ENCODE data around the gene C4orf50. TPM values are rescaled to one million over a fixed set of nuclear protein-coding genes. Genes with fewer than 3 reads are reported as not detected.

Gene C4orf50
- total and polyA plus RNA-seq, 4 donors: under 0.01 to 0.17 TPM; not detected in 2

- DNase-seq (ENCODE audit: low spot score): no peak
- 47% methylated on average over 54 of the region's 54 CpGs for WGBS
- Histone ChIP-seq H3K4me1 (ENCODE audit: control insufficient read depth in 4 of 4, insufficient read depth in 4 of 4, low read length in 3 of 4) (no peaks in the 10 kb centered on the region), H3K36me3 (ENCODE audit: control insufficient read depth in 4 of 4, insufficient read depth in 3 of 4, low read depth in 1 of 4, low read length in 3 of 4) (no peaks in the 10 kb centered on the region), H3K9me3 (ENCODE audit: control insufficient read depth in 4 of 4, low read length in 3 of 4) (no peaks in the 10 kb centered on the region), H3K4me3 (ENCODE audit: low read depth in 1 of 3, low read length in 3 of 3) (no peak overlapping the region), H3K27ac (ENCODE audit: low read depth in 1 of 2, low read length in 2 of 2) (no peak overlapping the region), H3K9ac (ENCODE audit: low read depth in 1 of 2, low read length in 2 of 2) (no peak overlapping the region), H3K27me3 (ENCODE audit: control insufficient read depth in 4 of 4, insufficient read depth in 4 of 4, low read length in 3 of 4) (peaks cover 0 to 3% (median 0%) of the 10 kb centered on the region in 4 donors)
- TF ChIP-seq MAX (IDR thresholded peaks at IDR 0.05): no peak
- TF ChIP-seq ZBTB33 (IDR thresholded peaks at IDR 0.05): no peak
- TF ChIP-seq RAD21 (IDR thresholded peaks at IDR 0.05): no peak
- no peak for TF ChIP-seq ATF3 (IDR thresholded peaks at IDR 0.05)
- no peak for TF ChIP-seq HNF4A (conservative IDR thresholded peaks at IDR 0.05)
- TF ChIP-seq SP1 (IDR thresholded peaks at IDR 0.05): no peak
- TF ChIP-seq GABPA (IDR thresholded peaks at IDR 0.05 in 1 of 2, conservative IDR thresholded peaks at IDR 0.05 in 1 of 2): no peak
- TF ChIP-seq CTCF (IDR thresholded peaks at IDR 0.05; ENCODE audit: low read depth, low read length, missing input control): no peak
- TF ChIP-seq FOXA1 (IDR thresholded peaks at IDR 0.05): no peak
- no peak for TF ChIP-seq HNF4G (IDR thresholded peaks at IDR 0.05)
- TF ChIP-seq TAF1 (conservative IDR thresholded peaks at IDR 0.05): no peak
- TF ChIP-seq RXRA (IDR thresholded peaks at IDR 0.05): no peak
These were observed 10.1 kb downstream of the C4orf50 start for GRCh38 chr4:6008092-6008551.

- no peaks in the 10 kb centered on the region for H3K4me1 ChIP-seq (ENCODE audit: control insufficient read depth in 4 of 4, insufficient read depth in 4 of 4, low read length in 3 of 4)
These were observed 13.1 kb downstream of the C4orf50 start for GRCh38 chr4:6005175-6005574.

More at GRCh38 chr4:6005175-6005574, 13.1 kb downstream of the C4orf50 start:
- WGBS: 76% methylated on average over 4 of the region's 4 CpGs
- H3K27ac ChIP-seq (ENCODE audit: low read depth in 1 of 2, low read length in 2 of 2): no peak overlapping the region
- no peak overlapping the region for H3K9ac ChIP-seq (ENCODE audit: low read depth in 1 of 2, low read length in 2 of 2)
- no peak overlapping the region for H3K4me3 ChIP-seq (ENCODE audit: low read depth in 1 of 3, low read length in 3 of 3)
- no peak for DNase-seq (ENCODE audit: low spot score)
- no peaks in the 10 kb centered on the region for H3K36me3 ChIP-seq (ENCODE audit: control insufficient read depth in 4 of 4, insufficient read depth in 3 of 4, low read depth in 1 of 4, low read length in 3 of 4)
- H3K27me3 ChIP-seq (ENCODE audit: control insufficient read depth in 4 of 4, insufficient read depth in 4 of 4, low read length in 3 of 4): peaks cover 0 to 3% (median 0%) of the 10 kb centered on the region in 4 donors
- TF ChIP-seq EGR1 (IDR thresholded peaks at IDR 0.05; ENCODE audit: low read depth in 2 of 2) (no peak), SP1 (IDR thresholded peaks at IDR 0.05) (no peak), GABPA (IDR thresholded peaks at IDR 0.05 in 1 of 2, conservative IDR thresholded peaks at IDR 0.05 in 1 of 2) (no peak), MAX (IDR thresholded peaks at IDR 0.05) (no peak), HNF4A (conservative IDR thresholded peaks at IDR 0.05) (no peak), REST (IDR thresholded peaks at IDR 0.05) (no peak), RAD21 (IDR thresholded peaks at IDR 0.05) (no peak), HNF4G (IDR thresholded peaks at IDR 0.05) (no peak), CTCF (IDR thresholded peaks at IDR 0.05; ENCODE audit: low read depth, low read length, missing input control) (no peak), YY1 (IDR thresholded peaks at IDR 0.05) (no peak), ATF3 (IDR thresholded peaks at IDR 0.05) (no peak), FOXA2 (IDR thresholded peaks at IDR 0.05) (no peak), NR2F2 (IDR thresholded peaks at IDR 0.05) (no peak), JUND (IDR thresholded peaks at IDR 0.05) (no peak)
- H3K9me3 ChIP-seq (ENCODE audit: control insufficient read depth in 4 of 4, low read length in 3 of 4): no peaks in the 10 kb centered on the region
